ENCODE data around the gene COPG2. TPM values are rescaled to one million over a fixed set of nuclear protein-coding genes. Genes with fewer than 3 reads are reported as not detected.

COPG2 gene
- total RNA-seq, 1 donor from 2014 or later: 15.3 TPM

GRCh38 chr7:130566898-130567280 is 101.7 kb downstream of the COPG2 start:
- H3K27me3 Mint-ChIP-seq: no peaks in the 10 kb centered on the region
- DNase-seq (no peak), ATAC-seq (ENCODE audit: low read depth) (no peak)
- H3K27ac Mint-ChIP-seq: no peak overlapping the region
- H3K4me3 Mint-ChIP-seq: no peak overlapping the region
- H3K4me1 Mint-ChIP-seq: no peaks in the 10 kb centered on the region
- H3K36me3 Mint-ChIP-seq (ENCODE audit: low read depth): peaks cover 13% of the 10 kb centered on the region
- intact Hi-C loops (cut with micrococcal nuclease): no loop called here
- no peak for TF ChIP-seq CTCF (IDR thresholded peaks at IDR 0.05)
- peaks cover 26% of the 10 kb centered on the region for H3K9me3 Mint-ChIP-seq
- ChIA-PET POLR2A (no interaction called here), CTCF (no interaction called here)

GRCh38 chr7:130566168-130566897 is 102.2 kb downstream of the COPG2 start:
- ATAC-seq (ENCODE audit: low read depth) (no peak), DNase-seq (no peak)
- Mint-ChIP-seq H3K36me3 (ENCODE audit: low read depth) (peaks cover 13% of the 10 kb centered on the region), H3K4me1 (no peaks in the 10 kb centered on the region), H3K27ac (no peak overlapping the region), H3K4me3 (no peak overlapping the region), H3K9me3 (peaks cover 26% of the 10 kb centered on the region), H3K27me3 (no peaks in the 10 kb centered on the region)
- intact Hi-C loops (cut with micrococcal nuclease): no loop called here
- no peak for TF ChIP-seq CTCF (IDR thresholded peaks at IDR 0.05)
- ChIA-PET POLR2A (no interaction called here), CTCF (no interaction called here)

- H3K36me3 Mint-ChIP-seq (ENCODE audit: low read depth): peaks cover 13% of the 10 kb centered on the region
- H3K4me1 Mint-ChIP-seq: peaks cover 4% of the 10 kb centered on the region
- peaks cover 6% of the 10 kb centered on the region for H3K9me3 Mint-ChIP-seq
- no peak overlapping the region for H3K4me3 Mint-ChIP-seq
- H3K27ac Mint-ChIP-seq: no peak overlapping the region
- CTCF ChIA-PET: no interaction called here
- no peaks in the 10 kb centered on the region for H3K27me3 Mint-ChIP-seq
- TF ChIP-seq CTCF (IDR thresholded peaks at IDR 0.05): no peak
- no peak for DNase-seq
- intact Hi-C loops (cut with micrococcal nuclease): loop anchor here (1.0 to 5.0 kb wide), 2 partner anchors 196 to 489 kb away; no protein-coding TSS in a partner anchor
- POLR2A ChIA-PET: no interaction called here
- ATAC-seq (ENCODE audit: low read depth): peak; percentile 77
Observed at GRCh38 chr7:130560972-130561371, 107.6 kb downstream of the COPG2 start.

GRCh38 chr7:130559184-130559583 is 109.4 kb downstream of the COPG2 start:
- H3K4me3 Mint-ChIP-seq: no peak overlapping the region
- ATAC-seq (ENCODE audit: low read depth): no peak

GRCh38 chr7:130554481-130554880 is 114.1 kb downstream of the COPG2 start:
- no peaks in the 10 kb centered on the region for H3K9me3 Mint-ChIP-seq
- H3K36me3 Mint-ChIP-seq (ENCODE audit: low read depth): peaks cover 31% of the 10 kb centered on the region
- POLR2A ChIA-PET: no interaction called here
- no peak for TF ChIP-seq CTCF (IDR thresholded peaks at IDR 0.05)
- ATAC-seq (ENCODE audit: low read depth) (no peak), DNase-seq (no peak)
- H3K4me1 Mint-ChIP-seq: no peaks in the 10 kb centered on the region
- no peaks in the 10 kb centered on the region for H3K27me3 Mint-ChIP-seq
- no peak overlapping the region for H3K27ac Mint-ChIP-seq
- no peak overlapping the region for H3K4me3 Mint-ChIP-seq
- CTCF ChIA-PET: no interaction called here
- intact Hi-C loops (cut with micrococcal nuclease): no loop called here

More at GRCh38 chr7:130559184-130559583, 109.4 kb downstream of the COPG2 start:
- CTCF ChIA-PET: no interaction called here
- H3K9me3 Mint-ChIP-seq: no peaks in the 10 kb centered on the region
- no peaks in the 10 kb centered on the region for H3K27me3 Mint-ChIP-seq
- no peak for DNase-seq
- peaks cover 4% of the 10 kb centered on the region for H3K4me1 Mint-ChIP-seq
- H3K36me3 Mint-ChIP-seq (ENCODE audit: low read depth): peaks cover 20% of the 10 kb centered on the region
- POLR2A ChIA-PET: no interaction called here
- no peak overlapping the region for H3K27ac Mint-ChIP-seq
- intact Hi-C loops (cut with micrococcal nuclease): no loop called here
- no peak for TF ChIP-seq CTCF (IDR thresholded peaks at IDR 0.05)

All from activated B cell treated with CpG ODN at 0.5 μM for 24 hours (primary cell).